Panc1 (cell line): ENCODE measurements around the gene MAD1L1. TPM values are rescaled to one million over a fixed set of nuclear protein-coding genes. Genes with fewer than 3 reads are reported as not detected.
A peak's percentile ranks its signal among the peaks of the same experiment; 100 is the strongest.
"Not testable (repeated sequence)": the region's sequence is repeated elsewhere in the genome, so short reads cannot be mapped to it uniquely, and the experiment has no call there.

Source experiments
- ATAC-seq: fragments of 200-7000 bp; cut with Tn5 transposase; 2 replicates; pipeline ENCODE4 v1.9.1; 2020; ENCODE audit warnings: mild to moderate bottlenecking, moderate library complexity
- BruUV-seq: library from RNA; stranded (reverse); fragments of 400-500 nt; replicated peaks from 2 replicates; lab custom pipeline; 2021; lab: Mats Ljungman, UMichigan
- CTCF ChIA-PET: fragments of 300-600 bp; sonication (Branson Sonifier 250); formaldehyde crosslinking; loops from one replicate; lab custom pipeline; 2022; ENCODE audit warnings: antibody characterized with exemption; lab: Charles Lee
- POLR2A ChIA-PET: fragments of 300-600 bp; sonication (Branson Sonifier 250); formaldehyde crosslinking; loops from one replicate; lab custom pipeline; 2022; ENCODE audit warnings: antibody characterized with exemption; lab: Charles Lee
- DNase-seq: peaks from one replicate; pipeline ENCODE4 v3.0.0-alpha.2; 2010; ENCODE audit warnings: low read depth, low spot score
- H3K27ac ChIP-seq: 2 replicates; pipeline ENCODE4 v1.5.1; 2011; ENCODE audit warnings: mild to moderate bottlenecking, low read length, inconsistent platforms
- H3K27me3 ChIP-seq: fragments of 200-500 bp; sonication (Bioruptor generic); 2 replicates; pipeline ENCODE4 v1.6.0; 2014; ENCODE audit warnings: low read length, inconsistent platforms; ENCODE audit not compliant: control insufficient read depth, insufficient read depth
- H3K36me3 ChIP-seq: fragments of 200-500 bp; sonication (Bioruptor generic); 2 replicates; pipeline ENCODE4 v1.5.1; 2014; ENCODE audit warnings: inconsistent platforms, mild to moderate bottlenecking, low read length, moderate library complexity; ENCODE audit not compliant: control insufficient read depth, insufficient read depth
- H3K4me1 ChIP-seq: 2 replicates; pipeline ENCODE4 v1.5.1; 2011; ENCODE audit warnings: inconsistent platforms, mild to moderate bottlenecking, low read length, moderate library complexity; ENCODE audit not compliant: control insufficient read depth, insufficient read depth
- H3K4me3 ChIP-seq, 2 experiments: 2 replicates each; pipeline ENCODE4 v1.5.1; 2011 to 2012; ENCODE audit warnings: low read depth in 2 of 2, low read length in 2 of 2, mild to moderate bottlenecking in 2 of 2, inconsistent platforms in 1 of 2, moderate library complexity in 1 of 2
- H3K9me3 ChIP-seq: fragments of 200-500 bp; sonication (Bioruptor generic); 2 replicates; pipeline ENCODE4 v1.5.1; 2014; ENCODE audit warnings: low read depth, mild to moderate bottlenecking, inconsistent platforms, low read length, moderate library complexity; ENCODE audit not compliant: control insufficient read depth, insufficient read depth
- POLR2AphosphoS5 ChIP-seq: IDR thresholded peaks from 2 replicates; pipeline ENCODE4 v1.6.1; 2012; ENCODE audit warnings: mild to moderate bottlenecking, low read depth, low read length, moderate library complexity
- SIN3A ChIP-seq: IDR thresholded peaks from 2 replicates; pipeline ENCODE4 v1.6.1; 2012; ENCODE audit warnings: low read depth, mild to moderate bottlenecking, low read length, moderate library complexity, borderline replicate concordance; ENCODE audit not compliant: insufficient read depth
- TCF7L2 ChIP-seq: IDR thresholded peaks from 2 replicates; pipeline ENCODE4 v1.6.1; 2011; ENCODE audit warnings: mild to moderate bottlenecking, low read depth, low read length, inconsistent platforms
- in situ Hi-C: cut with HindIII; loops from 2 replicates; pipeline ENCODE4 v1.10.0; 2016; ENCODE audit warnings: low sequenced_read_pairs, low pct_unique_long_range_greater_than_20kb
- intact Hi-C: fragments of 100-400 bp; cut with micrococcal nuclease; formaldehyde crosslinking; loops from one replicate; pipeline ENCODE4 v1.10.0; 2022; ENCODE audit not compliant: unreplicated experiment
- total RNA-seq: library from RNA; stranded (reverse); gene quantifications from one replicate; pipeline ENCODE4 v1.2.1, GENCODE V29; 2021; ENCODE audit not compliant: unreplicated experiment
- TF ChIP-seq, protein P1 (sequence below), 2 experiments: IDR thresholded peaks; 2 replicates each; pipeline ENCODE4 v1.6.1; 2011 to 2012; ENCODE audit warnings: low read depth in 2 of 2, control low read depth in 1 of 2, low read length in 1 of 2, mild to moderate bottlenecking in 1 of 2, moderate library complexity in 1 of 2; ENCODE audit not compliant: insufficient read depth in 1 of 2
- TF ChIP-seq, protein P2 (sequence below): fragments of 450-650 bp; IDR thresholded peaks from 2 replicates; pipeline ENCODE4 v1.5.1; 2017; ENCODE audit warnings: mild to moderate bottlenecking

The MAD1L1 gene
- total RNA-seq, 1 experiment from 2014 or later = 70.8 TPM

DNA sequence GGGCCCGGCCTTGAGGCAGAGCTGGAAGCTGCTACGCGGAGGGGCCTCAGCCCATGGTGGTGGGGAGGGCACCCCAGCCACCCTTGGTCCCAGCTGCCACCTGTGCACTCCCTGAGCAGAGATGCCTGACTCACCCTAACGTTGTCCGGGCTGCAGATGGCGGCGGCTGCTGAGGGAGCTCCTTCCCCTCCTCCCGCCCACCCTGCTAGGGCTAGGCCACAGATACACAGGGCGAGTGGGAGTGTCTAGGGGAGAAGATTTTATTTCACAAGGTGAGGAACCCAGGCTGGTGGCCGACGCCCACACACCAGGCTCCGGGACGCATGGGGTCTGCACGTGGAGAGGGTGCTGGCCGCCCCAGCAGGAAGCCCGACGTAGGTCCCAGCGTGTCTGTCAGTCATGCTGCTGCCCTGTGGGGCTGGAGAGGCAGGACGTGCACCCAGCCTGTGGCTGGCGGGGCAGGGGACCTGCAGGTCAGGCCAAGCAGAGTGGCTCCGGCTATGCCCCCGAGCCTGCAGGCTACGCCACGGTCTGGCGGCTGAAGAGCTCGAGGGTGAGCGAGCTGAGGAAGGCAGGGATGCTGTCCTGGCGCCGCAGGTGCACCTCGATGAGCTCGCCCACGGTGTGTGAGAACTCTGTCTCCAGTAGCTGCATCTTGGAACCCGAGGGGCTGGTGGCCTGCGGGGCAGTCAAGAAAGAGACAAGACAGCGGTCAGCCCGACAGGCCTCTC, 417.0 kb downstream of the MAD1L1 start:
- H3K27me3 ChIP-seq, H3K27ac ChIP-seq, intact Hi-C loops, BruUV-seq, H3K9me3 ChIP-seq, DNase-seq, H3K4me1 ChIP-seq, H3K36me3 ChIP-seq, POLR2A ChIA-PET, H3K4me3 ChIP-seq, in situ Hi-C loops: not testable (repeated sequence)
- CTCF ChIA-PET = interaction anchor here (0.6 kb wide), 1 partner anchor 12 kb away, joined by 3 read pairs; no protein-coding TSS in a partner anchor
- peak; percentile 17; the same call in 1 of the 2 replicates for ATAC-seq

DNA sequence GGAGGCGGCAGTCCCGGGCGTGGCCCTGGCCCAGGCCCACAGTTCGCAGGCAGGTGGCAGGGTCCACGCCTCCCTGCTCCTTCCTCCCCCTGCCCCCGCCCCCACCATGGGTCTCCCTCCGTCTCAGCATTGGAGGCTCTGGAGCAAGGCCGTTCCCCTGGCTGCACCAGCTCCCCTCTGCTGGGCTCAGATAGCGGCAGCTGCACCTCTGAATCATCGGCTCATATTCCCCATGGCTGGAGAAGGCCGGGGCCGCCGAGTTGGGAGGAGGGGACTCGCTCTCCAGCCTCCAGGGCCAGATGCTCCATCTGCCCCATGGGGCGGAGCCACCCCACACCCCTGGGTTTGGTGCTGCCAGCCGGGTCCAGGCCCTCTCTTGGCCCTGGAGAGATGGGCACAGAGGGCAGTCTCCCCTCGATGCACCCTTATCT, 417.7 kb downstream of the MAD1L1 start:
- no TSS peak for BruUV-seq
- Histone ChIP-seq H3K27me3 (no peaks in the 10 kb centered on the region), H3K36me3 (no peaks in the 10 kb centered on the region), H3K4me3 (no peak overlapping the region), H3K9me3 (no peaks in the 10 kb centered on the region), H3K4me1 (no peaks in the 10 kb centered on the region; the same call in 1 of the 2 replicates), H3K27ac (no peak overlapping the region)
- in situ Hi-C loops (no loop called here), intact Hi-C loops (no loop called here)
- peak; percentile 8; the same call in 1 of the 2 replicates for ATAC-seq
- ChIA-PET CTCF (interaction anchor here (0.6 kb wide), 1 partner anchor 11 kb away, joined by 3 read pairs; no protein-coding TSS in a partner anchor), POLR2A (no interaction called here)
- TF ChIP-seq, protein P1, sequence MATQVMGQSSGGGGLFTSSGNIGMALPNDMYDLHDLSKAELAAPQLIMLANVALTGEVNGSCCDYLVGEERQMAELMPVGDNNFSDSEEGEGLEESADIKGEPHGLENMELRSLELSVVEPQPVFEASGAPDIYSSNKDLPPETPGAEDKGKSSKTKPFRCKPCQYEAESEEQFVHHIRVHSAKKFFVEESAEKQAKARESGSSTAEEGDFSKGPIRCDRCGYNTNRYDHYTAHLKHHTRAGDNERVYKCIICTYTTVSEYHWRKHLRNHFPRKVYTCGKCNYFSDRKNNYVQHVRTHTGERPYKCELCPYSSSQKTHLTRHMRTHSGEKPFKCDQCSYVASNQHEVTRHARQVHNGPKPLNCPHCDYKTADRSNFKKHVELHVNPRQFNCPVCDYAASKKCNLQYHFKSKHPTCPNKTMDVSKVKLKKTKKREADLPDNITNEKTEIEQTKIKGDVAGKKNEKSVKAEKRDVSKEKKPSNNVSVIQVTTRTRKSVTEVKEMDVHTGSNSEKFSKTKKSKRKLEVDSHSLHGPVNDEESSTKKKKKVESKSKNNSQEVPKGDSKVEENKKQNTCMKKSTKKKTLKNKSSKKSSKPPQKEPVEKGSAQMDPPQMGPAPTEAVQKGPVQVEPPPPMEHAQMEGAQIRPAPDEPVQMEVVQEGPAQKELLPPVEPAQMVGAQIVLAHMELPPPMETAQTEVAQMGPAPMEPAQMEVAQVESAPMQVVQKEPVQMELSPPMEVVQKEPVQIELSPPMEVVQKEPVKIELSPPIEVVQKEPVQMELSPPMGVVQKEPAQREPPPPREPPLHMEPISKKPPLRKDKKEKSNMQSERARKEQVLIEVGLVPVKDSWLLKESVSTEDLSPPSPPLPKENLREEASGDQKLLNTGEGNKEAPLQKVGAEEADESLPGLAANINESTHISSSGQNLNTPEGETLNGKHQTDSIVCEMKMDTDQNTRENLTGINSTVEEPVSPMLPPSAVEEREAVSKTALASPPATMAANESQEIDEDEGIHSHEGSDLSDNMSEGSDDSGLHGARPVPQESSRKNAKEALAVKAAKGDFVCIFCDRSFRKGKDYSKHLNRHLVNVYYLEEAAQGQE (IDR thresholded peaks at IDR 0.05; ENCODE audit: insufficient read depth in 1 of 2, low read depth in 2 of 2, low read length in 1 of 2) = no peak
- TF ChIP-seq, protein P2, sequence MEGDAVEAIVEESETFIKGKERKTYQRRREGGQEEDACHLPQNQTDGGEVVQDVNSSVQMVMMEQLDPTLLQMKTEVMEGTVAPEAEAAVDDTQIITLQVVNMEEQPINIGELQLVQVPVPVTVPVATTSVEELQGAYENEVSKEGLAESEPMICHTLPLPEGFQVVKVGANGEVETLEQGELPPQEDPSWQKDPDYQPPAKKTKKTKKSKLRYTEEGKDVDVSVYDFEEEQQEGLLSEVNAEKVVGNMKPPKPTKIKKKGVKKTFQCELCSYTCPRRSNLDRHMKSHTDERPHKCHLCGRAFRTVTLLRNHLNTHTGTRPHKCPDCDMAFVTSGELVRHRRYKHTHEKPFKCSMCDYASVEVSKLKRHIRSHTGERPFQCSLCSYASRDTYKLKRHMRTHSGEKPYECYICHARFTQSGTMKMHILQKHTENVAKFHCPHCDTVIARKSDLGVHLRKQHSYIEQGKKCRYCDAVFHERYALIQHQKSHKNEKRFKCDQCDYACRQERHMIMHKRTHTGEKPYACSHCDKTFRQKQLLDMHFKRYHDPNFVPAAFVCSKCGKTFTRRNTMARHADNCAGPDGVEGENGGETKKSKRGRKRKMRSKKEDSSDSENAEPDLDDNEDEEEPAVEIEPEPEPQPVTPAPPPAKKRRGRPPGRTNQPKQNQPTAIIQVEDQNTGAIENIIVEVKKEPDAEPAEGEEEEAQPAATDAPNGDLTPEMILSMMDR = no peak
- no peak for TF ChIP-seq SIN3A
- no peak for TF ChIP-seq POLR2AphosphoS5
- no peak for TF ChIP-seq TCF7L2
- no peak for DNase-seq
